Globus pallidus (tissue), 1 donor: ENCODE data around the gene SLC41A1.

ENCODE experiments used
- DNase-seq: peaks from one replicate; pipeline ENCODE4 v3.0.0-alpha.2; 2015; ENCODE audit warnings: low spot score

SLC41A1 gene

DNA sequence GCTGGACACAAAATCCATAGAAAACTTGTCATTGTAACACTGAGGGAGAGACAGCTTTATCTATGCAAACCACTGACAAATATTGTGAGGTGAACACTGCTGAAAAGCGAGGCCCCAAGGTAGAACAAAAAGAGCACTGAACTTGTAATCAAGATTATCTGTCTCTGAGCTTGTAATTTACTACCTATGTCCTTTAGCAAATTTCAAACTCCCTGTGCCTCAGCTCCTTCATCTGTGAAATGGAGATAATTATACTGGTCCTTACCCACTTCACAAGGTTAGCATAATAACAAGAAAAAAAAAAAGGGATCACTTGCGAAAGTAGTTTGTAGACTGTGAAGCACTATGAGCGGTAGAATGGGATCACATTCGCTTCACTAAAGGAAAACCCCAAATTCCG lies 58.1 kb downstream of the SLC41A1 start:
- DNase-seq, result no peak

DNA sequence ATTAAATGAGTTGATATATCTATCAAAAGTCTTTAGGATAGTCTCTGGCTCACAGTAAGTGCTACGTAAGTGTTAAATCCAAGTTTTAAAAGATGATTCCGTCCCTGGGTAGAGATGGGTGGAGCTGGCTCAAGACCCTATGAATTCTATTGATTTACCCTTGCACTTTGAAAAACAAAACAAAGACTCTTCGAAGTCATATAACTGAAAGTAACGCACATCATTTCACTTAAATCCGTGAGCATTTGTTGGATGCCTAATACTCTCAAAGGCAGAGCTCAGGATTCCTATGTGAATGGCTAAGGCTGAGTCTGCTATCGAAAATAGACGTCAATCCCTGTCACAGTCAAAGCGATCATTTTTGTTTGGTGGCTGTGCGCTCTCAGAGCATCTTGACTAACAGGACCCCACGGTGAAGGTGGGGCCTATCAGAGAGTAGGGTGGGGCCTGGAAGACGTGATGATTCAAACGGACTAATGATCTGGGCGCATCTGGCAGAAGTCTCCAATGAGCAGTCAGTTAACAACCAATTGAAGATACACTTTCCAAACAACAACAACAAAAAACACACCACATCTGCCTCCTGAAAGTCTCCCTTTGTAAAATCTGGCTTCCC lies 61.9 kb downstream of the SLC41A1 start:
- DNase-seq, result no peak

DNA sequence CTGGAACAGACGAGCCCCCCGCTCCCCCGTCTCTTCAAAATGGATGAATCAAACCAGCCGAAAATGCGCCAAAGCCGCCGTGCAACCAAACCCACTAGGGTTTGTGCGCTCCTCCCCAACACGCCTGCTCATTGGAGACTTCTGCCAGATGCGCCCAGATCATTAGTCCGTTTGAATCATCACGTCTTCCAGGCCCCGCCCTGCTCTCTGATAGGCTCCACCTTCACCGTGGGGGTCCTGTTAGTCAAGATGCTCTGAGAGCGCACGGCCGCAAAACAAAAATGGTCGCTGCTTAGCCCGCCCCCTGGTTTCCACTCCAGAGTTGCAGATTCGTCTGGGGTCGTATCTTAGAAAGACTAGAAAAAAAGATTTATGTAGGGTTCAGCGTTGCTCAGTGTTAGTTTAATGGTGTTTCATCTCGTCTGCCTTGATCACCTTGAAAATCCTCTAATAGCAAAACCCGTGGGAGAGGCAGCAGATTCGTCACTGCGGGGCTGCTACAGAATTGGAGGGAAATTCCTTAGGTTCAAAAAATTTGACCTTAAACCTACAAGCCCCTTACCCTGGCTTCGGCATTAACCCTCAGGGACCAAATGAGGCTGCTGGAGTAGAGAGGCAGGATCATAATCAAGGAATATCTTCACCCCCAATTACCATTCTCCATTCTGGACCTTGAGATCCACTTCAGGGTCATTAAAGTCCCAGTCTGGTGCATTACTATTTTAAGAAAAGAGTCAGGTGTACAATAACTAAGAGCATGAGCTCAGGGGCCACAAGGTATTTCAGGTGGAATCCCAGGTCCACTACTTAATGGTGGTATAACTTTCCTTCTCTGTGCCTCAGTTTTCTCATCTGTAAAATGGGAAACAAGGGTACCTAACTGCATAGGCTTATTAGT lies 62.6 kb downstream of the SLC41A1 start, which contains the start of gene NUCKS1:
Gene NUCKS1 (minus strand): TSS at position 45 of the 898 bp plus-strand sequence. CDS start 209 bp downstream, outside the sequence.
- DNase-seq, result peak; percentile 99

DNA sequence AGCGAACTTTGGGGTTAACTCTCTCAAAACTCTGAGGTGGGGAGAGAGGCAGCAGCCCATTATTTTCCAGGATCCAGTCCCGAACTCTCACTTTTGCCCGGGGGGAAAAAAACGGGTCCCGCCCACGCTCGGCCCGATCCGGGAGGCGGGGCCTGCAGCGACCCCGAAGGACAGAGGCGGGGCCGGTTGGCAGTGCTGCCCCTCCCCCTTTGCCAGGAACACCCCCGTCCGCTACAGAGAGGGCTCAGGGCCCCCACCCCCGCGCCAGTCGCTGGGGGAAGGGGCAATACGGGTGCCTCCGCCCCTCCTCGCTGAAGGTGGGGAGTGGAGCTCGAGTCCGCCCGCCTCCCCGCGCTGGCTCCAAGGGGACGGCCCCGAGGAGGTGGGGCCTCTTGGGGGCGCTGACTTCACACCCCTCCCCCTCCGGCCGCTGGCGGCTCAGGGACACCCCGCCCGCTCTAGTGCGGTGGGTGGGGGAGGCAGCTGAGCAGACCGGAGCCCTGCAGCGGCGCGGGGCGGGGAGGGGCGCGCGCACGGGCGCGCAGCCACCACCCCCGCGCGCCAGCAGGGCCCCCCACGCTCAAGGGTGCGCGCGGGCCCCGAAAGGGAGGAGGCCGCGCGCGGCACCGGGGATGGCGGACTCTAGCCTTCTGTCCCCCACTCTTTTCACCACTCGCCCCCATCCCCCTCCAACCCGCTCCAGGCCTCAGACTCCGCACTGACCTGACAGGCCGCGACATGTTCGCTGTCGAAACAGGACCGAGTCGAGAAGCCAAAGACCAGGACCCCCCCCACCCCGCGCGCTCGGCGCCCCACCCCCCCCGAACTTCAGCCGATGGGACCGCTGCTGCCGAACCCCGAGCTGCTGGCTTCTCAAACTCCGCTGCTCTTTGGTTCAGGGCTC lies 63.5 kb downstream of the SLC41A1 start:
- peak; percentile 95 for DNase-seq

DNA sequence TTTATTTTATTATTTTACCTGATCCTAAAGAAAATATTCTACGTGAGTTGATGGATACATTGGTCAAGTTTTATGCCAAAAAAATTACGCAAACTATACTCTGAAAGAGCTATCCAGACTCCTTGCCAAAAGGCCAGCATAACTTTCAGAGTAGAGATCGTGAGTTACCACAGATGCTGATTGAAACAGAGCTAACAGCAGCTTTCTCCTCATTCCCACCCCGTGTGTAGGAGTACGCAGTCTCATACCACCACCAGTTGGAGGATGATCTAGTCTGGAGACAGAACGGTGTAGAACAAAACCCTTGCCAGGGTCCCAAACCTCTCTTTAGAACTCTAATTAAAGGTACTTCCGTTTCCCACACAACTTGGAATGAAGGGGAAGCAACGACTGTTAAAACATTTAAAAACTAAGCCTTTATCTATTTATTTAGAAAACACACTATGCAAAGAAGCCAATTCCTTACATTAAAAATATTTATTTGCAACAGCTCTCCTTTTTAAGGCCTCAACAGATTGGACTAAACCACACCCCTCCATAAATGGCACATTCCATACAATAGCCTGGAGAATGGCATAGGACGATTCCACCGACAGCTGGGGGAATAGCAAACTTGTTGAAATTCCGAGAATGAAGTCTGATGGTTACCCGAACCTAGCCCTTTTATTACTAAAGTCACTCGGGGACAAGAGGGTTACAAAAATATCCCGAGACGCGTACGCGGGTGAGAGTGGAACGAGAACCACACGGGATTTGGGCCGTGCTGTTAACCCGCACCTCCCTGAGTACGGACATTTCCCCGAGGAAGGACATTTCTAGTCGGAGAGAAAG lies 64.4 kb downstream of the SLC41A1 start:
- peak; percentile 43 for DNase-seq

DNA sequence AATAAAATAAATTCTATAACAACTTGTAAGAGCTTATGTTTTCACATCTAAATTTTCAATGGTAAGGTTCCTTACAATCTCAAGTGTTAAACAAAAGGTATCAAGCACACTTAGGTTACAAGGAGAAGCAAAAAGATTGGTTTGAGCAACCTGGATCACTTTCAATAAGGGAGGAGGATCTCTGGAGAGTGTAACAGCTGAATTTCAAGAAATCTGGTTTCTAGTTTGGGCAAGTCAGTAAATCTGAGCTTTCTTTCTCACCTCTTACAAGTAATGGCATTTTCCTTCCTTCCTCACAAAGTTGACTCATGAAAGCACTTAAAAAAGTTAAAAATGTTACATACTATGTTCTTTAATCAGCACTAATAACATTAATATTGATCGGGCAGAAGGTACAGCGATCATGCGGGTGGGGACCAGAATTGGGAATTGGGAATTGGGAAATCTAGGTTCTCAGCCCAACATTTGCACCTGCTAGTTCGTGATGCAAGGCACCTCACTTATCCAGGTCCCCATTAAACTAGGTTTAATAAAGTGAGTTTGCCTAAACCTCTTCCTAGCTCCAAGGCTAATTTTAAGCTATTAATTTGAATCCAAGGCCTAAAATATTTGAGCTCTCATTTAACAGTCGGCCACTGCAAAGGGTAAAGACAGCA lies 66.1 kb downstream of the SLC41A1 start:
- DNase-seq, result no peak

DNA sequence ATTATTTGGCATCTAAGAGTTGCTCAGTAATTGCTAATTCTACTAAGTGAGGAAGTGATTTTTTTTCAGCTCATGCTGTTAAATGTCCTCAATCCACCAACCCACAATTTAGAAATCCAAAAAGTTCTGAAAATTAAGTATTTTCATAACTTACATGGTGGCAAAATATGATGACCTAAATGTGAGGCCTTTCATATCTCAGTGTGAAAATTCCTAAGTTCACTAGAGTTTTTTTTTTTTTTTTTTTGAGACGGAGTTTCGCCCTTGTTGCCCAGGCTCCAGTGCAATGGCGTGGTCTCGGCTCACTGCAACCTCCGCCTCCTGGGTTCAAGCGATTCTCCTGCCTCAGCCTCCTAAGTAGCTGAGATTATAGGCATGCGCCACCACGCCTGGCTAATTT lies 68.6 kb downstream of the SLC41A1 start:
- no peak for DNase-seq

DNA sequence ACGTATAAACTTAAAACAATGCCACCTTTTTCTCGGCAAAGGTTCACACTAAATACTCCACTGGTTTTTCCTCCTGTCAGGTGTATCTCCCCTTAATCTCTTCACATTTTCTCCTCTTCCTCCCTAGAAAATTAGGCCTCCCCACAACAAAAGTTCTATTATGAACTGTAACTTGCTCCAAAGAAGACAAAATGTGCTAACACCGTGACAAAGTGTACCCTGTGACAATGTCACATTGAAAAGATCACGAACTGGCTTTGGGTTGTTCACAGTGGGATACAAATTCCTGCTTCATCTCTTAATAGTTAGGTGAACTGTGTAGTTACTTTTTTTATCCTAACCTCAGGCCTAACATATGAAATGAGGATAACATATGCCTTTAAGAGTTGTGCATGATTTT lies 69.0 kb downstream of the SLC41A1 start:
- DNase-seq, result no peak

DNA sequence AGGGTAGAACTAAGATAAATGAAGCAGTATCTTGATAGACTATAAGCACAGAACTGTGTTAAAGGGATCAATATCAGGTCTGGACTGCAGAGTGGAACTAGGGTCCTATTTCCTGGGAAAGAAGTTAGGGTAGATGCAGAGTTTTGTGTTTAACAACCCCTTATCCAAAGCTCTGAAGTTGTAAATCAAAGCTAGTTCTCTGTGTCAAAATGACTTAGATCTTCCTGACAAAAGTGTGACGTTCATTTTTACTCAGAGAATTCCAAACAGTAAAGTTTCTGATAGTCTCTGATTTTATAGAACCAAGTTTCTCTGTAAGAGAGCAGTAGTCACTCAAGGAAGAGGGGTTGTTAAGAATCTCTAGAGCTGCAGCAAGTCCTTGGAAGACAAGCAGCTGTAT lies 71.3 kb downstream of the SLC41A1 start:
- DNase-seq, result no peak

DNA sequence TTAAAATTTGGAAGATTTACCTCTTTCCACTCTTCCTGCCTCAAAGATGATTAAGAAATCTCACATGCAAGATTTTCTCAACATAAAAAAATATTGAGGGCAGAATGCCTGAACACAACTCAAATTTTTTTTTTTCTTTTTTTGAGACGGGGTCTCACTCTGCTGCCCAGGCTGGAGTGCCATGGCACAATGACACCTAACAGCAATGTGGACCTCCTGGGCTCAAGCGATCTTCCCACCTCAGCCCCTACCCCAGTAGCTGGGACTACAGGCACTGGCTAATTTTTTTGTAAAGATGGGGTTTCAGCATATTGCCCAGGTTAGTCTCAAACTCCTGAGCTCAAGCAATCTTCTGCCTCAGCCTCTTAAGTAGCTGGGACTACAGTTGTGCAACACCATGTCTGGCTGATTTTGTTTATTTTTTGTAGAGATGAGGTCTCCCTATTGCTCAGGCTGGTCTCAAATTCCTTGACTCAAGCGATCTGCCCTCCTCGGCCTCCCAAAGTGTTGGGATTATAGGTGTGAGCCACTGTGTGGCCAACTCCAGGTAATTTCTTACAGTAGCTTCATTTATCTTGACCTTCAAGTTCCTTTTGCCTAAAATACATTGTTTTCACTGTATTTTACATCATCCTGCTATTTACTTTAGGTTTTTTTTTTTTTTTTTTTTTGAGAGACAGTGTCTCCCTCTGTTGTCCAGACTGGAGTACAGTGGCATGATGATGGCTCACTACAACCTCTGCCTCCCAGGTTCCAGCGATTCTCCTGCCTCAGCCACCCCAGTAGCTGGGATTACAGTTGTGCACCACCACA lies 73.4 kb downstream of the SLC41A1 start:
- DNase-seq, result no peak
